Stimulated activated CD8-positive, alpha-beta memory T cell treated with anti-CD3 and anti-CD28 coated beads, Interleukin-4, amount 100 ng/mL, for 1 hour (primary cell): ENCODE results near the gene MAPK7.

ENCODE experiments used
- DNase-seq, 2 donors: peaks; one replicate each; pipeline ENCODE4 v3.0.0-alpha.2; 2020; ENCODE audit warnings: low read depth in 2 of 2, low spot score in 1 of 2

The MAPK7 gene

GRCh38 chr17:19362277-19363113, 15.8 kb upstream of the MAPK7 start, which contains the start of gene B9D1:
Gene B9D1 (minus strand): TSS chr17:19362723. CDS start chr17:19362569, 154 bp downstream.
- DNase-seq, result peak; percentile 90

- no peak for DNase-seq
Observed at GRCh38 chr17:19363114-19363438, 15.2 kb upstream of the MAPK7 start.

- no peak for DNase-seq
Observed at GRCh38 chr17:19363460-19364035, 14.8 kb upstream of the MAPK7 start.

GRCh38 chr17:19364699-19365498, 13.4 kb upstream of the MAPK7 start:
- DNase-seq, result no peak

- no peak for DNase-seq
Observed at GRCh38 chr17:19365499-19365817, 12.8 kb upstream of the MAPK7 start.

DNA sequence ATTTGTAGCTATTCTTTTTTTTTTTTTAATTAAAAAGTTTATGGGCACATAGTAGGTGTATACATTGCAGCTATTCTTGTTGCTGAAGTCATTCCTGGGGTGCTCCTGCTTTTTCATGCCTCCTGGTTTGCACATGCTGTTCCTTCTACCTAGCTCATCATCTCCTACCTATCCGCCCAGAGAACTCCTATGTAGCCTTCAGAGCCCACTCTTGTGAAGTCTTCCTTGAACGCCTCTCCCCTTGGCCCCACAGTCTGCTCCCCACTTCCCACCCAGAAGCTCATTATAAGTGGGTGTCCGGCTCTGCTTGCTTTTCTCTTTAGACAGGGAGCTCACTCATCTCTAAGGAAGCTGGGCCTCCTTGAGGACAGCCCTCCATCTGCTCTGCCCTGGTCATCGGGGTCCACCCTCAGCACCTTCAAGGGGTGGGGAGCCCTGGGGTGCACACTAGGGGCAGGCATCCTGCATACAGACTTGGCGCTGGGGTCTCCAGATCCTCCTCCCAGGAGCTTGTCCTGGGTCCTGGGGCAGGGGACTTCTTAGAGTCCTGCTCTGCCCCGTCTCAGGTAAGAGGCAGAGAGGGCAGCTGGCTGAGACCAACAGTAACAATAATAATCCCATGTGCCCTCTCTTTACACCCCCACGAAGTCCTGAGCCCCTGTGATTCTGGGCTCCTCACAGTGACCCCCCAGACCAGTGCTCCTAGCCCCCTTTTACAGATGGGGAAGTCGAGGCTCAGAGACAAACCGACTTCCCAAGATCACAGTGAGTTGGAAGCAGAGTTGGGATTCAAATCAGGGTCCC, 12.3 kb upstream of the MAPK7 start:
- no peak for DNase-seq

DNA sequence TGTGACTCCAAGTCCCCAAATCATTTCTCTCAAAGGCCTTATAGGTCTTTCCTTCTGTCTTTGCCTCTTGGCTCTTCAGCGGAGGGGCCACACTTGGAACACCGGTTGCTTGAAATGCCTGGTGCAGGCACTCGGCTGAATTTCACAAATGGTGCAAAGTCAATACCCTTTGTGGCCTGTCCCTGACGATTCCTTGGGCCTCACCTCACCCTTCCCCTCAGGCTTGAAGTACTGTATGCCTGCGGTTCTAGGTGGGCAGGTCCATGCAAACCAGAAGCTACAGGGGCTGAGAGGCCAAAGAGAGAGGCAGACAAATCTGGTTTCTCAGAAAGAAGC, 11.7 kb upstream of the MAPK7 start:
- no peak for DNase-seq

DNA sequence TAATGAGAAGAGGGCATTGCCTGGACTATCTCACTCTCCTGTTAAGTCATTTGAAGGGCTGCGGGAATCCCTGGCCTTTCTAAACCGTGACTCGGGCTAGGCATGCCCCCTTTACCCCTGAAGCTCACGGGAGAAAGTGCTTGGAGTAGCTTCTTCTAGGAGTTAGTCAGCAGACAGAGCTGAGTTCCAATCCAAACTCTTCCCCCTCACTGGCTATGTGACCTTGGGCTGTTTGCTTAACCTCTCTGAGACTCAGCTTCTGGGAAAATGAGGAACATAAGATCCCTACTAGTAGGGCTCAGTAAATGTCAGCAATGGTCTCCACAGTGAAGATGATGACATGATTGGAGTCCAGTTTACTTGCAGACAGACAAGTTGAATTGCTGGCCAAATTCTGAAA, 10.1 kb upstream of the MAPK7 start:
- DNase-seq, result no peak

- no peak for DNase-seq
Observed at GRCh38 chr17:19369107-19369778, 9.1 kb upstream of the MAPK7 start.

- DNase-seq, result no peak
Observed at GRCh38 chr17:19369846-19370492, 8.3 kb upstream of the MAPK7 start.

DNA sequence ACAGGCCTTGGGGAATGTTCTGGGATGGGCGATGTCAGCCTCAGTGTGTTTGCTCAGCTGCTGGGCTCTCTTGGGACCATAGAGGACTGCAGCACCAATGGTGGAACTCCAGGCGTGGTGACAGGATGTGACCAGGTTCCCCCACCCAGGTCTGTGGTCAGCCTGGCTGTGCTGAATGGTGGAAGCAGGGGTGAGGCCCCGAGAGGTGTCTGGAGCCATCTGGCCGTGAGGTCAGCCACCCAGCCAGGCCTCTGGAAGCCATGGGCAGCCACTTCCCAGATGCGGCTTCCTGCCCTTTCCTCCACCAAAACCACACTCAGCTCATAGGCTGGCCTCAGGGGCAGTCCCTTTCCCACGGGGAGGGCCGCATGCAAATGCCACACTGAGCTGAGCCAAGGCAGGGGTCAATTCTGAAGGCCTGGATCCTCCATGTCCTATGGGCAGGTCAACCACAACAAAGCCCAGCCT, 7.8 kb upstream of the MAPK7 start:
- DNase-seq, result no peak

DNA sequence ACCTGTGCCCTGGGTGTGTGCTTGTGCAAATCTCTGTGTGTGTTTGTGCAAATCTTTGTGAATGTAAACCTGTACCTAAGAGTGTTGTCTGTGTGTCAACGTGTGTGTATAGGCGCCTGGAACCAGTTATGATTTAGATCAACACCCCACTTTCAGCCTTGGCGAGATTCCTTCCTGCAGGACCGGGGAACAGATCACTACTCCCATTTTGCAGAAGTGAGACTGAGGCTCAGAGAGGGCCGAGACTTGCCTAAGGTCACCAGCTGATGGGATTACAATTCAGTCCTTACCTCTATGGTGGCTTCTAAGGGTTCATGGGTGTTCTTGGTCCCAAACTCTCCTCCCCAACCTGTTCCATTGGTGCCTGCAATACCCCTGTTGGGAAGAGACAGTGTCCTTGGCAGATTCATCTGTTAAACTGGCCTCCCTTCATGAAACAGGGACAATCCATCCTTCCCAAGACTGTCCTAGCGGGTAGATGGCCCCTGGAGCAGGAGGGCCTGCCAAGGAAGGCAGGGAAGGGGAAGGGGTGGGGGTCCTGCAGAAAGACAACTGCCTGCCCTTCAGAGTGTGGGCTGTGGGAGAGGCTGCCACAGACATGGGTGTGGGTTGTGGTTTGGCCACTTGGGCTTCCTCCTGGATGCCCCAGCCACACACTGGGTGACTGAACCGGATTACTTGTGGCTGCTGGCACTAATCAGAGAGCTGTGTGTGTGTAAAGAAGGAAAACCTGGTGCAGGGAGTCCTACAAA, 6.9 kb upstream of the MAPK7 start:
- no peak for DNase-seq

DNA sequence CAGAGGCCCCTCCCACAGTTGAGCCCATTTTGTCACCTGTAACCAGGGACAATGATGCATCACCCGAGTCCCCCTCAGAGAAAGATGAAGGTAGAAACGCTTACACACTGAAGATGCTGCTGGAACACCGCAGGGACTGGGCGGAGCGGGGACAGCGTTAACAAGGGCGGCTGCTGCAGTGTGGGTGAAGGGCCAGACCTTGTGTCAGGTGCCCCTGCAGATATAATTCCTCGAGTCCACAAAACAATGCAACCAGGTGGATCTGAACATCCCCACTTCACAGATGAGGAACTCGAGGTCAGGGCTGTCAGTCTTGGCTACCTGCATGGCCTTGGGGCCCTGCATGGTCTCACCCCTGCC, 6.3 kb upstream of the MAPK7 start:
- no peak for DNase-seq

DNA sequence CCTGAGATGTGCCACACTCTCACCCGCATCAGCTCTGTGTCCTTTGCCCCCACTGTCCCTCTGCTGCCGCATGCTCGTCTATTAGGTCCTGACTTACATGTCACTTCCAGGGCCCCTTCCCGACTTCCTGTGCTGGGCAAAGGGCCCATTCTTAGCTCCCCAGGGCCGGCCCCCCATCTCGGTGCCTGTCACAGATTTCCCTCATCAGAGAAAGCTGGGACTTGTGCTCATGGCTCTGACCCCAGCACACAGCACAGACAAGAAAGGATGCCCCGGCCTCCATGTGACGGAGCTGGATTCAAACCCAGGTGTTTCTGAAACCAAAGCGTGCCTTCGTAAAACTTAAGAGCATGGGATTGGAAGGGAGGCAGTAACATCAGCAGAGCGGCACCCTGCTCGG, 5.9 kb upstream of the MAPK7 start:
- no peak for DNase-seq

- DNase-seq, result no peak
Observed at GRCh38 chr17:19372866-19373504, 5.3 kb upstream of the MAPK7 start.

- no peak for DNase-seq
Observed at GRCh38 chr17:19374136-19374535, 4.2 kb upstream of the MAPK7 start.

GRCh38 chr17:19375732-19376131, 2.6 kb upstream of the MAPK7 start:
- no peak for DNase-seq

DNA sequence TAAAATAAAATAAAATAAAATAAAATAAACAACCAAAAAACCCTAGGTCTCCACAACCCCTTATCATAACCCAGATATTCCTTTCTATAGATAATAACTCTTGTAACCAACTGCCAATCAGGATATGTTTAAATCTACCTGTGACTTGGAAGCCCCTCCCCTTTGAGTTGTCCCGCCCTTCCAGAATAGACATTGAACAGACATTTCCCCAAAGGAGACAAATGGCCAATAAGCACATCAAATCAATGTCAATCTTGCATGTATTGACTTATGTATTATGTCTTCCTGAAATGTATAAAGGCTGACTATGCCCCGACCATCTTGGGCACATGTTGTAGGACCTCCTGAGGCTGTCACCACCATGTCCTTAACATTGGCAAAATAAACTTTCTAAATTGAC, 1.5 kb upstream of the MAPK7 start:
- DNase-seq, result no peak
